MCF 10A (cell line): ENCODE measurements around the gene PROM1. TPM values are rescaled to one million over a fixed set of nuclear protein-coding genes. Genes with fewer than 3 reads are reported as not detected.

Experiments used
- BruUV-seq: library from RNA; stranded (reverse); fragments of 400-500 nt; replicated peaks from 2 replicates; lab custom pipeline; 2021; lab: Mats Ljungman, UMichigan
- CTCF ChIA-PET: fragments of 300-600 bp; sonication (Branson Sonifier 250); formaldehyde crosslinking; extraction: SDS; loops from one replicate; lab custom pipeline; 2021; ENCODE audit warnings: antibody characterized with exemption, inconsistent platforms; lab: Yijun Ruan, JAX
- POLR2A ChIA-PET: fragments of 300-600, 350-650 bp; sonication (Branson Sonifier 250); formaldehyde crosslinking; extraction: SDS; loops from one replicate; lab custom pipeline; 2020; ENCODE audit warnings: antibody characterized with exemption, inconsistent platforms; lab: Yijun Ruan, JAX
- DNase-seq: peaks from one replicate; pipeline ENCODE4 v3.0.0-alpha.2; 2018; ENCODE audit not compliant: unreplicated experiment
- H3K27ac Mint-ChIP-seq: one replicate; pipeline ENCODE4 v1.8.0; 2022; ENCODE audit warnings: mild to moderate bottlenecking, low read depth, mixed read lengths; ENCODE audit not compliant: unreplicated experiment
- H3K27me3 Mint-ChIP-seq: one replicate; pipeline ENCODE4 v1.8.0; 2022; ENCODE audit warnings: mixed read lengths; ENCODE audit not compliant: insufficient read depth, unreplicated experiment
- H3K36me3 Mint-ChIP-seq: one replicate; pipeline ENCODE4 v1.8.0; 2022; ENCODE audit warnings: mild to moderate bottlenecking, moderate library complexity, mixed read lengths; ENCODE audit not compliant: insufficient read depth, unreplicated experiment
- H3K4me1 Mint-ChIP-seq: one replicate; pipeline ENCODE4 v1.8.0; 2022; ENCODE audit warnings: mixed read lengths; ENCODE audit not compliant: insufficient read depth, unreplicated experiment
- H3K4me3 Mint-ChIP-seq: one replicate; pipeline ENCODE4 v1.8.0; 2022; ENCODE audit warnings: mild to moderate bottlenecking, moderate library complexity, mixed read lengths; ENCODE audit not compliant: unreplicated experiment
- H3K9me3 Mint-ChIP-seq: one replicate; pipeline ENCODE4 v1.8.0; 2022; ENCODE audit warnings: mixed read lengths; ENCODE audit not compliant: unreplicated experiment
- intact Hi-C: fragments of 100-400 bp; cut with micrococcal nuclease; formaldehyde crosslinking; loops from 2 replicates; pipeline ENCODE4 v1.14.1; 2022
- total RNA-seq: library from RNA; stranded (reverse); gene quantifications from 2 replicates; pipeline ENCODE4 v1.2.3, GENCODE V29; 2022
- TF ChIP-seq, protein P1 (sequence below): fragments of 200-600 bp; IDR thresholded peaks from one replicate; pipeline ENCODE4 v1.8.0; 2022; ENCODE audit warnings: antibody characterized with exemption, mild to moderate bottlenecking; ENCODE audit not compliant: unreplicated experiment

Gene PROM1
- total RNA-seq, 1 experiment from 2014 or later = not detected

DNA sequence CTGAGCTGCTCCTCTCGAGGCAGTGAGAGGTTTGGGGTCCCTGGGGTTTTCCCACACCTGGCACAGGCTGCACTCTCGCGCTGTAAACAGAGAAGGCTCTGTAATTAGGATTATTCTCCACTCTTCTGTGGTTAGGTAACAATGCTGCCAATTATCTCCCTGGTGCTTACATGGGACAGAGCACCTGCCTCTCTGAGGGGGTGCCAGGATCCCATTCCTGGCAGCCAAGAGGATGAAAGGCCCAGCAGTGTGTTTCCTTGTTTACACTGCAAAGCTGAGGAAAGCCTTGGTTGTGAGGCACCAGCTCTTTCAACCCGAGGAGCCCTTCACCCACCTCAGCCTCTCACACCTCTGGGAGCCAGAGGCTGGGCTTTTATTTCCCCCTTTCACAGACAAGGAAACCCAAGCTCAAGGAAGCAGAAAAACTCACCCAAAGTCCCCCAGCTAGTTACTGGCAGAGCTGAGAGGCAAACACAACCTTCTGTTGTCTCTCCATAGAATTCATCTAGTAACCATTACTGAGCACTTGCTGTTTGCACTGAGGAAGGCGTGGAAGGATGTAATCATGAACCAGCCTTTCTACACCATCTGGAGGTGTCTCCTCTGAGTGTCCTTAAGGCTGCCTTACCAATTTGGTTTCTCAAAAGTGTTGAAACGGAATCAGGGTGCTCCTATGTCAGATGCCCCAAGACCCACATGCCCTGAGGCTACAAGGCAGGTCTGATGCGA, 39.7 kb upstream of the PROM1 start:
- peaks cover 32% of the 10 kb centered on the region for H3K27me3 Mint-ChIP-seq
- no peaks in the 10 kb centered on the region for H3K9me3 Mint-ChIP-seq
- DNase-seq = no peak
- no peaks in the 10 kb centered on the region for H3K36me3 Mint-ChIP-seq
- POLR2A ChIA-PET = interaction anchor here (0.6 kb wide), 1 partner anchor 68 kb away, joined by 3 read pairs; no protein-coding TSS in a partner anchor
- intact Hi-C loops = no loop called here
- CTCF ChIA-PET = no interaction called here
- TF ChIP-seq, protein P1, sequence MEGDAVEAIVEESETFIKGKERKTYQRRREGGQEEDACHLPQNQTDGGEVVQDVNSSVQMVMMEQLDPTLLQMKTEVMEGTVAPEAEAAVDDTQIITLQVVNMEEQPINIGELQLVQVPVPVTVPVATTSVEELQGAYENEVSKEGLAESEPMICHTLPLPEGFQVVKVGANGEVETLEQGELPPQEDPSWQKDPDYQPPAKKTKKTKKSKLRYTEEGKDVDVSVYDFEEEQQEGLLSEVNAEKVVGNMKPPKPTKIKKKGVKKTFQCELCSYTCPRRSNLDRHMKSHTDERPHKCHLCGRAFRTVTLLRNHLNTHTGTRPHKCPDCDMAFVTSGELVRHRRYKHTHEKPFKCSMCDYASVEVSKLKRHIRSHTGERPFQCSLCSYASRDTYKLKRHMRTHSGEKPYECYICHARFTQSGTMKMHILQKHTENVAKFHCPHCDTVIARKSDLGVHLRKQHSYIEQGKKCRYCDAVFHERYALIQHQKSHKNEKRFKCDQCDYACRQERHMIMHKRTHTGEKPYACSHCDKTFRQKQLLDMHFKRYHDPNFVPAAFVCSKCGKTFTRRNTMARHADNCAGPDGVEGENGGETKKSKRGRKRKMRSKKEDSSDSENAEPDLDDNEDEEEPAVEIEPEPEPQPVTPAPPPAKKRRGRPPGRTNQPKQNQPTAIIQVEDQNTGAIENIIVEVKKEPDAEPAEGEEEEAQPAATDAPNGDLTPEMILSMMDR = no peak
- no peaks in the 10 kb centered on the region for H3K4me1 Mint-ChIP-seq
- no TSS peak for BruUV-seq
- H3K27ac Mint-ChIP-seq = no peak overlapping the region
- no peak overlapping the region for H3K4me3 Mint-ChIP-seq

DNA sequence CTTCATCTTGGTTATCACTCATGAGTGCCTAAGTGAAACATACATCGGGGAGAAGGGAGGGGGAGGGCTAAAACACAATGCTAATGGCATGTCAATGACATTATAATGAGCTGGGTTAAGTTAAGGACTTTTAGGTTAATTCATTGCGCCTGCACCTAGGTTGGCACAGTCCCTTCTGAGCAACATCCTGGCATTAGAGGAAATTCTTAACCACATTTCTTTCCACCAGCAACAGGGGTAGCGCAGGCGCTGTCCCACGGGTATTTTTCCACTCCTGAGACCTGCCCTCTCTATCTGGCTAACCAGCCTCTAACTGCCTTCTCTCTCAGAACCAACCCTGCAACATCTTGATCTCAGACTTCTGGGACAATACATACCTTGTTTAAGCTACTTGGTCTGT, 39.0 kb upstream of the PROM1 start:
- intact Hi-C loops = no loop called here
- H3K9me3 Mint-ChIP-seq = no peaks in the 10 kb centered on the region
- BruUV-seq = no TSS peak
- peaks cover 32% of the 10 kb centered on the region for H3K27me3 Mint-ChIP-seq
- H3K27ac Mint-ChIP-seq = no peak overlapping the region
- no peaks in the 10 kb centered on the region for H3K36me3 Mint-ChIP-seq
- H3K4me1 Mint-ChIP-seq = no peaks in the 10 kb centered on the region
- no peak overlapping the region for H3K4me3 Mint-ChIP-seq
- DNase-seq = no peak
- TF ChIP-seq, protein P1 = no peak
- POLR2A ChIA-PET = no interaction called here
- CTCF ChIA-PET = no interaction called here

DNA sequence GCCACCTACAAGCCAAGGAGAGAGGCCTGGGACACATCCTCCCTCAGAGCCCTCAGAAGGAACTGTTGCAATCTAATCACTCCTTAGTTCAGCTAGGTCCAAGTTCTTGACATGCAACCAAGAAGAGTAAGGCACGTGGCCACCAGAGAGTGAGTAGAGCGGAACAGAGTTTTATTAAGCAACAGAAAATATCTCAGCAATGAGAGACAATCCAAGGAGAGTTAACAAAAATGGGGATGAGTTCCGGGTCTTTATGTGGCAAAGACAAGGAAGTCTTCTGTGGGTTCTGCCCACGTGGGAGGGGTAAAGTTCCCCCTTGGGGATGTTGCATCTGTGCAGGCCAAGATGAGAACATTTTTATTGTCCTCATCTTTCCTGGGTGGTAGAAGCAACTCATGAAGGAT, 38.5 kb upstream of the PROM1 start:
- POLR2A ChIA-PET = no interaction called here
- BruUV-seq = no TSS peak
- H3K27ac Mint-ChIP-seq = no peak overlapping the region

DNA sequence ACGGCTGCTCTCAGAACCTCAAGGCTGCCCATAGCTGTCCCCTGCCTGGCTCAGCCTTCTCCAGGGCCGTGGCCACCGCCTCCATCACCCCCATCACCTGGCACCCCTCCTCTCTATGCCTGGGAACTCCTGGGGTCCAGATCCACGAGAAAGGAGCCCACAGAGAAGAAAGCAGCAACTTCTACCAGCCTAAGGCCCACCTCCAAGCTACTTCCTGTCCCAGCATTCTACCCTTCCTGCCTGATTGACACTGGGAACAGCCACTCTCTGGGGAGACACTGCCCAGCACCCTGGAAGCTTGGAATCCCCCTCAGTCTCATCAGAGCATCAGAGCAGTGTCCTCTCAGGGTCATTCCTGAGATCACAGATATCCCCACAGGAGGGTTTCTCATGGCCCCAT, 36.9 kb upstream of the PROM1 start:
- ChIA-PET POLR2A (no interaction called here), CTCF (no interaction called here)
- TF ChIP-seq, protein P1 = no peak
- no peaks in the 10 kb centered on the region for H3K36me3 Mint-ChIP-seq
- no peaks in the 10 kb centered on the region for H3K9me3 Mint-ChIP-seq
- no peak for DNase-seq
- H3K4me3 Mint-ChIP-seq = no peak overlapping the region
- no peaks in the 10 kb centered on the region for H3K4me1 Mint-ChIP-seq
- no peak overlapping the region for H3K27ac Mint-ChIP-seq
- BruUV-seq = no TSS peak
- intact Hi-C loops = no loop called here
- H3K27me3 Mint-ChIP-seq = peaks cover 32% of the 10 kb centered on the region

More for the DNA sequence above, 38.5 kb upstream of the PROM1 start:
- no peak for DNase-seq
- Mint-ChIP-seq H3K4me3 (no peak overlapping the region), H3K36me3 (no peaks in the 10 kb centered on the region), H3K9me3 (no peaks in the 10 kb centered on the region), H3K27me3 (peaks cover 32% of the 10 kb centered on the region), H3K4me1 (no peaks in the 10 kb centered on the region)
- intact Hi-C loops = no loop called here
- TF ChIP-seq, protein P1 = no peak
- CTCF ChIA-PET = no interaction called here
